Endodermal cell (in vitro differentiated cells): ENCODE data around the gene MRPS27. TPM values are rescaled to one million over a fixed set of nuclear protein-coding genes. Genes with fewer than 3 reads are reported as not detected.

ENCODE experiments used
- DNase-seq: peaks from one replicate; pipeline ENCODE4 v3.0.0-alpha.2; 2017
- H3K27ac ChIP-seq: 2 replicates; pipeline ENCODE4 v1.5.1; 2013; ENCODE audit warnings: mild to moderate bottlenecking, low read depth, low read length, moderate library complexity
- H3K27me3 ChIP-seq: 2 replicates; pipeline ENCODE4 v1.6.1; 2013; ENCODE audit warnings: mild to moderate bottlenecking, low read length, moderate library complexity; ENCODE audit not compliant: insufficient read depth, control insufficient read depth, poor library complexity, severe bottlenecking
- H3K36me3 ChIP-seq: 2 replicates; pipeline ENCODE4 v1.7.0; 2013; ENCODE audit warnings: mild to moderate bottlenecking, low read length, moderate library complexity; ENCODE audit not compliant: control insufficient read depth, insufficient read depth
- H3K4me1 ChIP-seq: one replicate; pipeline ENCODE4 v1.7.0; 2013; ENCODE audit warnings: low read length; ENCODE audit not compliant: control insufficient read depth, insufficient read depth
- H3K4me3 ChIP-seq: 2 replicates; pipeline ENCODE4 v1.5.1; 2013; ENCODE audit warnings: mild to moderate bottlenecking, low read length, moderate library complexity
- H3K9ac ChIP-seq: 2 replicates; pipeline ENCODE4 v1.6.1; 2013; ENCODE audit warnings: mild to moderate bottlenecking, low read length, moderate library complexity; ENCODE audit not compliant: poor library complexity, severe bottlenecking; ENCODE audit errors: extremely low read depth
- H3K9me3 ChIP-seq: 2 replicates; pipeline ENCODE4 v1.6.1; 2013; ENCODE audit warnings: mild to moderate bottlenecking, low read length, moderate library complexity; ENCODE audit not compliant: control insufficient read depth
- H3K27ac Mint-ChIP-seq: 2 replicates; pipeline ENCODE4 v1.8.0; 2020; ENCODE audit warnings: mixed read lengths
- H3K27me3 Mint-ChIP-seq: 2 replicates; pipeline ENCODE4 v1.8.0; 2021; ENCODE audit warnings: mild to moderate bottlenecking, mixed read lengths; ENCODE audit not compliant: insufficient read depth
- H3K36me3 Mint-ChIP-seq: 2 replicates; pipeline ENCODE4 v1.8.0; 2020; ENCODE audit warnings: low read depth, mixed read lengths
- H3K4me1 Mint-ChIP-seq: 2 replicates; pipeline ENCODE4 v1.8.0; 2020; ENCODE audit warnings: mixed read lengths
- H3K4me3 Mint-ChIP-seq: 2 replicates; pipeline ENCODE4 v1.8.0; 2020; ENCODE audit warnings: mild to moderate bottlenecking, moderate library complexity, mixed read lengths
- H3K9me3 Mint-ChIP-seq: 2 replicates; pipeline ENCODE4 v1.8.0; 2020; ENCODE audit warnings: mild to moderate bottlenecking, mixed read lengths
- WGBS, 2 experiments: methylation state at CpG; one replicate each; pipeline versions ENCODE4 v1.1.5 to v1.1.7; 2013; ENCODE audit warnings: missing lambda C conversion rate in 2 of 2, mixed read lengths in 1 of 2; ENCODE audit not compliant: insufficient coverage in 1 of 2, insufficient read length in 1 of 2; 5-methylcytosine and 5-hydroxymethylcytosine counted together
- total RNA-seq, 2 donors: library from RNA; stranded (reverse); fragmentation: NEBNext Ultra II Directional in 1 of 2; extraction: Animal tissue kit (Norgen Biotek cat#: 25700) in 1 of 2; gene quantifications; 2 replicates in 1 of 2; 3 replicates in 1 of 2; pipeline ENCODE4 v1.2.1, GENCODE V29; 2021
- TF ChIP-seq, protein P1 (sequence below): fragments of 200-600 bp; sonication (generic); conservative IDR thresholded peaks from 2 replicates; pipeline ENCODE4 v1.5.0; 2021; ENCODE audit warnings: antibody characterized with exemption, mild to moderate bottlenecking

MRPS27 gene
- total RNA-seq, 2 donors from 2014 or later = 55.2 to 80.8 TPM

DNA sequence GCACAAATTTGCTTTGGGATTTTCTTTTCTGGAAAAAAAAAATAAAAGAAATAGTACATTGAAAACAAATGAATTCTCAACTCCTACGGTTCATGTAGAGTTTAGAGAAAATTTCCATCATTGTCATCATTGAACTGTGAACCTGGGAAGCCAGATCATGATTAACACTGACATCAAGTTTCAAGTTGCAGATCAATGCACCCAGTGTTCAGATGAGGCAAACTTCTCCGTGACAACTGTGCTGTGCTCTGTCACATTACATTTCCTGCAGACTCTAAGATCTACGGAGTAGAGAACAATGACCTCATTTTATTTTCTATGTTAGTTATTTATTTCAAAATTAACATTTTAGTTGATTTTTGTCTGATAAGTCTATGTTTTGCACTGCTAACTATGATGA, 113.0 kb downstream of the MRPS27 start:
- Histone ChIP-seq H3K27me3 (no peaks in the 10 kb centered on the region), H3K36me3 (peaks cover 76% of the 10 kb centered on the region), H3K4me3 (no peak overlapping the region), H3K4me1 (no peaks in the 10 kb centered on the region), H3K27ac (no peak overlapping the region), H3K9me3 (no peaks in the 10 kb centered on the region), H3K9ac (no peak overlapping the region)
- no peak overlapping the region for H3K27ac Mint-ChIP-seq
- WGBS, 2 experiments = 90 to 95% methylated on average over 2 to 3 of the region's 3 CpGs
- H3K4me1 Mint-ChIP-seq = no peaks in the 10 kb centered on the region
- H3K36me3 Mint-ChIP-seq = peaks cover 56% of the 10 kb centered on the region
- H3K27me3 Mint-ChIP-seq = no peaks in the 10 kb centered on the region
- TF ChIP-seq, protein P1, sequence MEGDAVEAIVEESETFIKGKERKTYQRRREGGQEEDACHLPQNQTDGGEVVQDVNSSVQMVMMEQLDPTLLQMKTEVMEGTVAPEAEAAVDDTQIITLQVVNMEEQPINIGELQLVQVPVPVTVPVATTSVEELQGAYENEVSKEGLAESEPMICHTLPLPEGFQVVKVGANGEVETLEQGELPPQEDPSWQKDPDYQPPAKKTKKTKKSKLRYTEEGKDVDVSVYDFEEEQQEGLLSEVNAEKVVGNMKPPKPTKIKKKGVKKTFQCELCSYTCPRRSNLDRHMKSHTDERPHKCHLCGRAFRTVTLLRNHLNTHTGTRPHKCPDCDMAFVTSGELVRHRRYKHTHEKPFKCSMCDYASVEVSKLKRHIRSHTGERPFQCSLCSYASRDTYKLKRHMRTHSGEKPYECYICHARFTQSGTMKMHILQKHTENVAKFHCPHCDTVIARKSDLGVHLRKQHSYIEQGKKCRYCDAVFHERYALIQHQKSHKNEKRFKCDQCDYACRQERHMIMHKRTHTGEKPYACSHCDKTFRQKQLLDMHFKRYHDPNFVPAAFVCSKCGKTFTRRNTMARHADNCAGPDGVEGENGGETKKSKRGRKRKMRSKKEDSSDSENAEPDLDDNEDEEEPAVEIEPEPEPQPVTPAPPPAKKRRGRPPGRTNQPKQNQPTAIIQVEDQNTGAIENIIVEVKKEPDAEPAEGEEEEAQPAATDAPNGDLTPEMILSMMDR = no peak
- no peaks in the 10 kb centered on the region for H3K9me3 Mint-ChIP-seq
- no peak for DNase-seq
- H3K4me3 Mint-ChIP-seq = no peak overlapping the region

DNA sequence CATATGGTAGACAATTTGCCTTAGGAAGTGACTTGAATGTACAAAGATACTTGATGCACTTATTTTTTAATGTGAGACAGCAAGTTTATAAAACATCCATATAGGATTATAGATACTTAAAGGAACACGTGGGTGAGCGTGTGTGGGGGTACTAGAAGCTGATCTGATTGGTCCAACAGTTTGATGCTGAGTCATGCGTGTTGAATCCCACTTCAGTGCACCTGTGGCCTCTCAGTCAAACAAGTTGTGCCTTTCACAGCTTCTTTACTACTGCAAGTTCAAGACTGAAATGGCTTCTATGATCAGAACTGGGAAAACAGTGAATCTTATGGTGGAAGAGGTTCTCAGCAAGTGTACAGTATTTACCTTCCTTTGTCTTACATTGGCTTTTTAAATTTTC, 113.9 kb downstream of the MRPS27 start:
- no peak overlapping the region for H3K27ac Mint-ChIP-seq
- H3K4me3 Mint-ChIP-seq = no peak overlapping the region
- H3K4me3 ChIP-seq = no peak overlapping the region
- 99 to 100% methylated on average over 3 of the region's 3 CpGs for WGBS, 2 experiments
- TF ChIP-seq, protein P1 = no peak
- H3K9me3 Mint-ChIP-seq = no peaks in the 10 kb centered on the region
- H3K27me3 Mint-ChIP-seq = no peaks in the 10 kb centered on the region
- peaks cover 84% of the 10 kb centered on the region for H3K36me3 ChIP-seq
- H3K4me1 Mint-ChIP-seq = no peaks in the 10 kb centered on the region
- H3K27ac ChIP-seq = no peak overlapping the region
- DNase-seq = no peak
- H3K4me1 ChIP-seq = no peaks in the 10 kb centered on the region
- no peaks in the 10 kb centered on the region for H3K27me3 ChIP-seq
- H3K36me3 Mint-ChIP-seq = peaks cover 62% of the 10 kb centered on the region
- H3K9ac ChIP-seq = no peak overlapping the region
- H3K9me3 ChIP-seq = no peaks in the 10 kb centered on the region

DNA sequence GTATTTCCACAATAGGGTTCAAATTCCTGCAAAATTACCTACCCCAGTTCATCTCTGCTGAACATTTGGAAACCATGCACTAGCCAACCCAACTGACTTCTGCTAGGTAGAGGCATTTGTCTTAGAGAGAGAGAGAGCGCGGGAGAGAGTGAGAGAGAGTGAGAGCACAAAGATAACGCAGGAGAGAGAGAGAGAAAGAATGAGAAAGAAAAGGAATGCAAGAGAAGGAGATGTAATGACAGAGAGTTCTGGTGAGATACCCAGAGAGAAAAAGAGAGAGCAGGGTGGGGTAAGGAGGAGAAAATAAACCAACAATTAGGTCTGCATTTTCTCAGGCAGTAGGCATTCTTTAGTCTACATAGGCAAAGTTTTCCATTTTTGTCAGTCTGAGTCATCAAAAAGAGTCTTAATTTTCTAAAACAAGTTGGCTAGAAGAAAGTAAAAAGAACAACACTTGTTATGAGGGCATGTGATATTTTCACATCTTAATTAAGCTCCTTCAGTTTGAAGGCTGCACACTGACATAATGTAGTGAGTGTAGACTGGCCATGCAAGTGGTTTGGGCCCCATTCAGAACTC, 114.5 kb downstream of the MRPS27 start:
- no peak overlapping the region for H3K27ac ChIP-seq
- no peak overlapping the region for H3K4me3 ChIP-seq
- H3K4me3 Mint-ChIP-seq = no peak overlapping the region
- no peaks in the 10 kb centered on the region for H3K4me1 Mint-ChIP-seq
- no peaks in the 10 kb centered on the region for H3K9me3 ChIP-seq
- H3K9me3 Mint-ChIP-seq = no peaks in the 10 kb centered on the region
- no peak overlapping the region for H3K9ac ChIP-seq
- H3K27me3 Mint-ChIP-seq = no peaks in the 10 kb centered on the region
- WGBS, 2 experiments = 98 to 100% methylated on average over 3 of the region's 3 CpGs
- TF ChIP-seq, protein P1 = no peak
- H3K36me3 Mint-ChIP-seq = peaks cover 65% of the 10 kb centered on the region
- no peaks in the 10 kb centered on the region for H3K4me1 ChIP-seq
- no peaks in the 10 kb centered on the region for H3K27me3 ChIP-seq
- no peak overlapping the region for H3K27ac Mint-ChIP-seq
- DNase-seq = no peak
- H3K36me3 ChIP-seq = peaks cover 90% of the 10 kb centered on the region
